Testis (tissue), 2 donors: ENCODE measurements around the gene CAMTA1.

Source experiments
- POLR2A ChIP-seq: fragments of 450-650 bp; IDR thresholded peaks from one replicate; pipeline ENCODE4 v1.6.1; 2017; ENCODE audit warnings: antibody characterized with exemption, mild to moderate bottlenecking, moderate library complexity
- TF ChIP-seq, protein P1 (sequence below), 3 experiments: fragments of 450-650 bp in 2 of 3; fragments of 200-600 bp in 1 of 3; sonication (generic) in 1 of 3; IDR thresholded peaks; one replicate each; pipeline ENCODE4 v1.5.1; 2016 to 2019; ENCODE audit warnings: antibody characterized with exemption in 3 of 3, mild to moderate bottlenecking in 2 of 3, moderate library complexity in 1 of 3

- TF ChIP-seq POLR2A, result no peak
- TF ChIP-seq, protein P1, sequence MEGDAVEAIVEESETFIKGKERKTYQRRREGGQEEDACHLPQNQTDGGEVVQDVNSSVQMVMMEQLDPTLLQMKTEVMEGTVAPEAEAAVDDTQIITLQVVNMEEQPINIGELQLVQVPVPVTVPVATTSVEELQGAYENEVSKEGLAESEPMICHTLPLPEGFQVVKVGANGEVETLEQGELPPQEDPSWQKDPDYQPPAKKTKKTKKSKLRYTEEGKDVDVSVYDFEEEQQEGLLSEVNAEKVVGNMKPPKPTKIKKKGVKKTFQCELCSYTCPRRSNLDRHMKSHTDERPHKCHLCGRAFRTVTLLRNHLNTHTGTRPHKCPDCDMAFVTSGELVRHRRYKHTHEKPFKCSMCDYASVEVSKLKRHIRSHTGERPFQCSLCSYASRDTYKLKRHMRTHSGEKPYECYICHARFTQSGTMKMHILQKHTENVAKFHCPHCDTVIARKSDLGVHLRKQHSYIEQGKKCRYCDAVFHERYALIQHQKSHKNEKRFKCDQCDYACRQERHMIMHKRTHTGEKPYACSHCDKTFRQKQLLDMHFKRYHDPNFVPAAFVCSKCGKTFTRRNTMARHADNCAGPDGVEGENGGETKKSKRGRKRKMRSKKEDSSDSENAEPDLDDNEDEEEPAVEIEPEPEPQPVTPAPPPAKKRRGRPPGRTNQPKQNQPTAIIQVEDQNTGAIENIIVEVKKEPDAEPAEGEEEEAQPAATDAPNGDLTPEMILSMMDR (IDR thresholded peaks at IDR 0.05), result no peak
Observed at GRCh38 chr1:7630378-7630777, 845.1 kb downstream of the CAMTA1 start.
